G401.6 (cell line): ENCODE results near the gene VPS11.
"Not testable (repeated sequence)": the region's sequence is repeated elsewhere in the genome, so short reads cannot be mapped to it uniquely, and the experiment has no call there.

ENCODE experiments used
- FAIRE-seq: peaks from 2 replicates; lab custom pipeline; 2012; peaks lifted over from hg19 to GRCh38; lab: Jason Lieb, UNC

Gene VPS11

GRCh38 chr11:119067371-119068222 is at the start of gene VPS11:
VPS11 (plus strand) TSS chr11:119067818; CDS start chr11:119067824, 6 bp downstream.
- FAIRE-seq: peak; percentile 90

GRCh38 chr11:119018074-119018938 is 49.3 kb upstream of the VPS11 start, which contains the start of the genes RPS25 and TRAPPC4:
RPS25 (minus strand) TSS chr11:119018343; CDS start chr11:119018284, 59 bp downstream.
TRAPPC4 (plus strand) TSS chr11:119018766; CDS start chr11:119018796, 30 bp downstream.
- peak; percentile 91 for FAIRE-seq

DNA sequence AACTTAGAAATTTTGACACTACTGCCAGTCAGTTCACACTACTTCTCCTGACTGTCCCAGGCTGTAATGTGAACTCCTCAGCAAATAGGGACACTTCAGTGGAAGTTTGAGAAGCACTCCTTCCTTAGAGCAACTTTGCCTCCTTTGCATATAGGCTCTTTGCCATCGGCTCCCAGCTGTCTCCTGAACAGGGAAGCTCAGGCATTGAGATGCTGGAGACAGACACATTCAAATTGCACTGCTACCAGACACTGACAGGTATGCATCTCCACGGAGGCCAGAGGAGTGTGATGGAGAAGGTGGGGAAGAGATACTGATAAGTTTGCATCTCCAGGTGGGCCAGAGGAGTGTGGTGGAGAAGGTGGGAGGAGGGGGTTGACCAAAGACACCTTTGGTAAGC is 47.6 kb upstream of the VPS11 start:
- no peak for FAIRE-seq

DNA sequence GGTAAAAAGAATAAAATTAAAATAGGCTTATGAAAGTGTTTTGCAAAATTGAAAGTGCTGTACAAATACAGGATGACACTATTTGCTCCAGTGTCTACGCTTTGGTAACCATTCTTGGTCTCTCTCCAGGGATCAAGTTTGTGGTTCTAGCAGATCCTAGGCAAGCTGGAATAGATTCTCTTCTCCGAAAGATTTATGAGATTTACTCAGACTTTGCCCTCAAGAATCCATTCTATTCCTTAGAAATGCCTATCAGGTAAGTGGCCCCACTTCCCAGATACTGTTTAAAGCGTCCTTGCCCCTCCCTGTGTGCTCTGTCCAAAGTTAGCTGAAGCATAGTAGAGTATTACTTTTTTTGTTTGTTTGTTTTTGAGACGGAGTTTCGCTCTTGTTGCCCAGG is 46.0 kb upstream of the VPS11 start:
- no peak for FAIRE-seq

- FAIRE-seq: no peak
These were observed 43.9 kb upstream of the VPS11 start for GRCh38 chr11:119023741-119024140.

DNA sequence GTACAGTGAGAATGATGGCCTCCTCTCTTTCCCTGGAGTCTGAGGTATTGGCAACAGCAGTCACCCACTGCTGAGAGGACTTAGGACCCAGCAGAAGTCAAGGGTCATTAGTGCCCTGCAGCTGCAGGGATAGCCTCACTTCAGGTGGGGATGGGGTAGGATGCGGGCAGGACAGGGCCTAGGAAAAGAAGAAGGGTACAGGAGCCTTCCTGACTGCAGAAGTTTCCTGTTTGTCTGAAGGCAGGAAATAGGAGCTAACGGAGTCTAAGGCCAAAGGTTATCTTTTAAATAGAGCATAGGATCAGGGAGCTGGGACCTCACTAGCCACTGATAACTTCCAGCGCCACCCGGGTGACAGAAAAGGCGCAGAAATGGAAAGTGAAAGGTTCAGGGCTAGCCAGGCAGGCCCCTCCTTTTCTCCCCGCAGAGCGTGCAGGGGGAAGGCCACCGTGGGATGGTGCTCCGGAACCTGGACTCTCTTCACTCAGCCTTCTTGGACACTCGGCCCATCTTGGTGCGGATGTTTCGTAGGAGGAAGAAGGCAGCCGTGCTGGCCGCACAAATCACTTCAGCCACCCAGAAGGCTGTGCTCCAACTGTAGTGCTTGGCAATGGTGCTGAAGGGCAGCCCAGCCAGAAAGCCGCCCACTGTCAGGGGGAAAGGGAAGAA is 43.1 kb upstream of the VPS11 start:
- no peak for FAIRE-seq

GRCh38 chr11:119025099-119025473 is 42.5 kb upstream of the VPS11 start:
- FAIRE-seq: no peak

DNA sequence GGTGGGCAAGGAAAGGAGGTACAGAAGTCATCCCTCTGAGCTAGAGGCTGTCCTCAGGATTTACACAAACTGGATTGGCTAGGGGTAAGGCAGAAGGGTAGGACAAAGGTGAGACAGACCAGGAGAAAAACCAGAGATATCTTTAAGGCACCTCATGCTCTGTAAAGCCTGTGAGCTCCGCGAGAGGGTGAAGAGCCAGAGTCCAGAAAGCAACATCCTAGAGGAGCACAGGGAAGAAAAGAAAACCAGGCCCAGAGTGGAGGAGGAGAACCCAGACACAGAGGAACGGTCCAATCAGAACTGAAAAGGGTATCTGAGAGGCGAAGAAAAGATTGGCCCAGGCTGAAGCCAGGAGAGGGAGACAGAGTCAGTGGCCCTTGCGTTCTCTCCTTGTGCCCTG is 42.1 kb upstream of the VPS11 start:
- FAIRE-seq: no peak

DNA sequence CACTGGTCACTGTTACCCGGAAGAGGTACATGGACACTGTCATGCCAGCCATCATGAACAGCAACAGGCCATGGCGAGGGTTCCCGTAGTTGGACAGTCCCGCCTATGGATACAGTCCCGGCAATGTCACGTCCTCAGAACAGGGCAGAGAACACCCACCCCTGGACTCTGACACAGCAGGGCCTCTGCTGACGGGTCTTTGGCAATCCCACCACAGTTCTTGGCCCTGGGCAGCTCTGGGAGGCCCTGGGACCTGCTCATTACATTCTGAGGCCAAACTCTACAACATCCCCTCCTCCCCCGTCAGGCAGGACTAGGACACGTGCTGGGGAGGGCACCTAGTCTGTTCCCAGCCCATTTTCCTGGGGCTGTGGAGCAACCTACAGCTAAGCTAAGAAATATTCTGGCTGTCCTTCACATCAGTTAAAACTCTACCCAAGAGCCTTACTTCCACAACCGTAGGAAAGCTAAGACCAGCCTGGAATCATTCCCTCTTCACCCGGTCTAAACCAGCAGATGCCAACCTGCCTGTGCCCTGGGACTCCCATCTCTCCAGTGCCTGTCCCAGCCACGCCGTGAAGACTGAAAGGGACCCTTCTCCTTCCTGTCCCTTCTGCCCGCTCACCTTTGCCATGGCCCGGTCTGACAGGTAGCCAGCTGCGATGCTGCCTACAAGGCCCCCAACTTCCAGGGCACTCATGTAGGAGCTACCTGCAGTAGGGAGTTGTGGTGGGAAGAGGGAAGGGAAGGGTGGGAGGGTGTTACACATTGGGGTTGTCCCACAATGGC is 41.4 kb upstream of the VPS11 start:
- FAIRE-seq: no peak

GRCh38 chr11:119026970-119027369 is 40.6 kb upstream of the VPS11 start:
- FAIRE-seq: no peak

- FAIRE-seq: no peak
These were observed 39.9 kb upstream of the VPS11 start for GRCh38 chr11:119027561-119028345.

- FAIRE-seq: no peak
These were observed 39.1 kb upstream of the VPS11 start for GRCh38 chr11:119028346-119029068.

- FAIRE-seq: no peak
These were observed 38.6 kb upstream of the VPS11 start for GRCh38 chr11:119029069-119029339.

DNA sequence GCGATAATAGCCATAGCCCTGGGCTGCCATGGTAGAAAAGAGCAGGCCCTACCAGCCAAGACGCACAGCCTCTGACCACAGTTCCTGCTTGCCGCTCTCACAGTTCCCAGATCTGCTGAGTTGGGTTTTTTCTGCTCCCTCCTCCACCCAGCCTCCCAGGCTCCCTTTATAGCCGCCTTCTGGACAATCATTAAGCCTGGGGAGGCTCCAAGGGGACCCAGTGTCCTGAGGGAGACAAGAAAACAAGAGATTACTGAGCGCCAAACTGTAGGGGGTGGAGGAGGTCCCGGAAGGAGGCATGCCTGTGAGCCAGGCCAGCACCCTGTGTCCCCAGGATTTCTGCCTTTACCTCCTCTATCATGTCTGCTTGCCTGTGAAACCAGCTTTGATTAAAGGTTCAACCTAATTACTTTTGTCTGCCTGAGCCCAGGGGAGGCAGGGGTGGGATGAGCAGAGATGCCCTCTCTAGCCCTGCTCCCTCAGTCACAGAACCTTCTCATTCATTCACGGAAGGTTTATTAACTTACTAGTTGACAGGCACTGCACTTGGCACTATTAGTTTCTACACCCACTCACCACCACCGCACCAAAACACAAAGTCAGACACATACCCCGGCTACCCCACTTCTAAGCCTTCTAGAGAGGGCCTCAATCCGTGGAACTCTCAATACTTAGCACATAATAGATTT is 38.1 kb upstream of the VPS11 start:
- no peak for FAIRE-seq

GRCh38 chr11:119030029-119030328 is 37.6 kb upstream of the VPS11 start:
- no peak for FAIRE-seq

DNA sequence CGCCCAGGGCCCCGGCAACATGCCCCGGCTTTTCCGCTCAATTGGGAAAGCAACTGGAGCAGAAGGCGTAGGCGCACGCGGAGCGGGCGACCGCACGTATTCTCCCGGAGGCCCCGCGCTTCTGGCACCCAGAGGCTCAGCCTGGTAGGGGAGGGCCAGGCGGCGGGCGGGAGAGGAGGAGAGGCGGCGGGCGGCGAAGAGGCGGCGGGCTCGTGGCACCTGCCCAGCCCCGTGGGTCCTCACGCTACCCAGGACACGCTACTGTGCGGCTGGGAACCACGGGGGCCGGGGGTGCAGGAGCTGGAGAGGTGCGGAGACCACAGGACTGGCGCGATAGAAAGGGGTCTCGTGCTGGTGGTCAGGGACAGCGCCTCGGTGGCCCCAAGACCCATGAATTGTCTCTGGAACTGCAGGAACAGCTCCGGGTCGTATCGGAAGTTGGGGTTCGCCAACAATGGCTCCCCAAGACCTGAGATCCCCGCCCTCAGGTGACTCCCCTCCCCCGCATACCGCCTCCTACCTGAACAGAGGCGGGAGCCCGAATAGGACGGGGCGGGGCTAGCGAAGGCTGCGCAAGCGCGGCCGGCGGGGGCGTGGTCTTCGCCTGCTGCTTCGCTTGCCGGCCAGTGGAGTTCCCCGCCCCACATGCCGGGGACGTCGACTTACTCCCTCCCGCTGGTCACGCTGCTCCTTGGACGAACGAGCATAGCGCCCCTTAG is 37.1 kb upstream of the VPS11 start, which contains the start of gene SLC37A4:
Gene SLC37A4 (minus strand): TSS at position 549 of the 719 bp plus-strand sequence.
- FAIRE-seq: peak; percentile 96

GRCh38 chr11:119031912-119032280 is 35.7 kb upstream of the VPS11 start:
- no peak for FAIRE-seq

GRCh38 chr11:119033421-119033820 is 34.2 kb upstream of the VPS11 start:
- not testable (repeated sequence) for FAIRE-seq

DNA sequence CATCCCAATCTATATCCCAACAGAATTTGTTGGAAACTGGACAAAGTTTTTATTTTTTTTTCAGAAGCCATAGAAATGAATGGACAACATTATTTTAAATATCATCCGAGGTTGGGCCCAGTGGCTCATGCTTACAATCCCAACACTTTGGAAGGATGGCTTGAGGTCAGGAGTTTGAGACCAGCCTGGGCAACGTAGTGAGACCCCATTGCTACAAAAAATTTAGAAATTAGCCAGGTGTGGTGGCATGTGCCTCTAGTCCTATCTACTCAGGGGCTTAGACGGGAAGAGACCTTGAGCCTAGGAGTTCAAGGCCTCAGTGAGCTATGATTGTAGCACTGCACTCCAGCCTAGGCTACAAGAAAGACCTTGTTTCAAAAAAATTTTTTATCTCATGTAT is 32.8 kb upstream of the VPS11 start:
- FAIRE-seq: no peak
